ENCODE results near the gene MYPOP. TPM values are rescaled to one million over a fixed set of nuclear protein-coding genes. Genes with fewer than 3 reads are reported as not detected.

The MYPOP gene
- polyA plus RNA-seq, 3 donors: 0.08 to 5.9 (median 0.39) TPM

DNA sequence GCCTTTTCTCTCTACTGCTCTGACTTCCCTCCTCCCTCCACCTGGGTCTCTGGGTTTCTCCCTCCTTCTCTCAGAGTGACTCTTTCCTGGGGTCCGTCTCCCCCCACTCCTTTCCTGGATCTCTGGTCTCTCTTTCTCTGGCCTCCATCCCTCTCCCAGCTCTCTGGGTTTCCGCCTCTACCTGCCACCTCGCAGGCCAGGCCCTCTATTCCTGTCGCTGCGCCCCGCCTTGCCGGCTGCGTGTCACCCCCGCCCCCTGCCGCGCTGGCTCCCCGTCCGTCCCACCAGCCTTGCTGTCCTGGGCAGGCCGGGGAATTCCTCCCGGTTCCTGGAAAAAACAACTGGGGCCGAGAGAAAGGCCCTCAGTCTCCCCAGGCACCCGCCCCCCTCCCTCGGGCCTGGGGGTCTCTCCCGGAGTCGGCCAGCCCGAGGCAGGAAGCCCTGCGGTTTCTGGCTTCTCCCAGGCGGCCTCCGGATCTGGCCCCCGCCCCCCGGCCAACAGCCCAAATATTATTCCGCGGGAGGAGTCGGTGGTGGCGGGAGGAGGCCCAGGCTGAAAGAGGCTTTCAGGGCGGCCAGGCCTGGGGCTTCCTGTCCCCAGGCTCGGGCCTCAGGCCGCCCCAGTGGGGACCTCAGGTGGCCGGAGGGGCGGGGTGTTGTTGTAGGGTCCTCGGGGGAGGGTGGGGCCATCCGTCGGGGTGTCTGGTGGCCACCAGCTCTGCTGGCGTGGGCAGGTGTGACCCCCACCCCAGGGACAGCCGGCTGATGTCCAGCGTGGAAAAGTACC is 25.8 kb downstream of the MYPOP start:
- H3K4me2 ChIP-seq (replicated peaks; ENCODE audit: extremely low read depth, low read length, poor library complexity, severe bottlenecking): no peak overlapping the region
- H3K27ac ChIP-seq (ENCODE audit: low read depth in 1 of 2, low read length in 2 of 2): no peak overlapping the region
- no peak for DNase-seq

DNA sequence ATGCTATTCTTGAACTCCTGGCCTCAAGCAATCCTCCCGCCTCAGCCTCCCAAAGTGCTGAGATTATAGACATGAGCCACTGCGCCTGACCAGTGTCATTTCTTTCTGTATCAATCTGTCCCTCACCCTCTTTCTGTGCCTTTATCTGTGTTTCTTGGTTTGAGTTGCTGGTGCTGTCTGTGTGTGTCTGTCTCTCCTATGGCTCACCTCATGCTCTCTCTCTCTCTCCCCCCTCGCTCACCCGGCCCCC is 26.3 kb downstream of the MYPOP start:
- Histone ChIP-seq H3K9me3 (replicated peaks in 1 of 2; ENCODE audit: control insufficient read depth in 1 of 2, insufficient read depth in 1 of 2, low read length in 2 of 2) (no peaks in the 10 kb centered on the region), H4K20me1 (ENCODE audit: insufficient read depth, low read length) (no peaks in the 10 kb centered on the region), H3K27ac (ENCODE audit: low read depth in 1 of 2, low read length in 2 of 2) (no peak overlapping the region), H3K4me1 (ENCODE audit: control insufficient read depth in 1 of 2, insufficient read depth in 2 of 2, low read length in 2 of 2) (peaks cover 4 to 7% of the 10 kb centered on the region in 2 donors), H3K36me3 (replicated peaks in 1 of 2; ENCODE audit: control insufficient read depth in 1 of 2, insufficient read depth in 2 of 2, low read length in 2 of 2) (no peaks in the 10 kb centered on the region), H3K79me2 (ENCODE audit: insufficient read depth, low read length) (no peaks in the 10 kb centered on the region), H3K4me3 (replicated peaks in 1 of 3; ENCODE audit: low read depth in 2 of 3, low read length in 3 of 3) (no peak overlapping the region), H3K4me2 (replicated peaks; ENCODE audit: extremely low read depth, low read length, poor library complexity, severe bottlenecking) (no peak overlapping the region), H3K27me3 (ENCODE audit: control insufficient read depth in 2 of 2, insufficient read depth in 2 of 2, low read length in 2 of 2) (peaks cover 23 to 53% of the 10 kb centered on the region in 2 donors), H2AFZ (ENCODE audit: insufficient read depth, low read depth, low read length, poor library complexity, severe bottlenecking) (no peak overlapping the region), H3K9ac (ENCODE audit: insufficient read depth, low read length, poor library complexity, severe bottlenecking) (no peak overlapping the region)
- DNase-seq: no peak
- Mint-ChIP-seq H3K36me3 (peaks cover 0 to 4% of the 10 kb centered on the region in 2 donors), H3K27me3 (ENCODE audit: low read depth in 3 of 3) (peaks cover 56 to 66% (median 61%) of the 10 kb centered on the region in 3 donors), H3K27ac (no peak overlapping the region), H3K9me3 (peaks cover 0 to 9% (median 0%) of the 10 kb centered on the region in 7 donors), H3K4me3 (peak overlapping the region in 1 of 2 donors; percentile 66), H3K4me1 (peaks cover 12% of the 10 kb centered on the region)
- TF ChIP-seq, protein P1, sequence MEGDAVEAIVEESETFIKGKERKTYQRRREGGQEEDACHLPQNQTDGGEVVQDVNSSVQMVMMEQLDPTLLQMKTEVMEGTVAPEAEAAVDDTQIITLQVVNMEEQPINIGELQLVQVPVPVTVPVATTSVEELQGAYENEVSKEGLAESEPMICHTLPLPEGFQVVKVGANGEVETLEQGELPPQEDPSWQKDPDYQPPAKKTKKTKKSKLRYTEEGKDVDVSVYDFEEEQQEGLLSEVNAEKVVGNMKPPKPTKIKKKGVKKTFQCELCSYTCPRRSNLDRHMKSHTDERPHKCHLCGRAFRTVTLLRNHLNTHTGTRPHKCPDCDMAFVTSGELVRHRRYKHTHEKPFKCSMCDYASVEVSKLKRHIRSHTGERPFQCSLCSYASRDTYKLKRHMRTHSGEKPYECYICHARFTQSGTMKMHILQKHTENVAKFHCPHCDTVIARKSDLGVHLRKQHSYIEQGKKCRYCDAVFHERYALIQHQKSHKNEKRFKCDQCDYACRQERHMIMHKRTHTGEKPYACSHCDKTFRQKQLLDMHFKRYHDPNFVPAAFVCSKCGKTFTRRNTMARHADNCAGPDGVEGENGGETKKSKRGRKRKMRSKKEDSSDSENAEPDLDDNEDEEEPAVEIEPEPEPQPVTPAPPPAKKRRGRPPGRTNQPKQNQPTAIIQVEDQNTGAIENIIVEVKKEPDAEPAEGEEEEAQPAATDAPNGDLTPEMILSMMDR (IDR thresholded peaks at IDR 0.05): no peak
- WGBS (ENCODE audit: insufficient coverage): 0% methylated on average over 2 of the region's 4 CpGs
- intact Hi-C loops (cut with micrococcal nuclease): no loop called here

More for the DNA sequence above, 25.8 kb downstream of the MYPOP start:
- H3K9me3 ChIP-seq (replicated peaks in 1 of 2; ENCODE audit: control insufficient read depth in 1 of 2, insufficient read depth in 1 of 2, low read length in 2 of 2): no peaks in the 10 kb centered on the region
- intact Hi-C loops (cut with micrococcal nuclease): no loop called here
- H2AFZ ChIP-seq (ENCODE audit: insufficient read depth, low read depth, low read length, poor library complexity, severe bottlenecking): no peak overlapping the region
- Mint-ChIP-seq H3K27ac (no peak overlapping the region), H3K4me3 (peak overlapping the region in 1 of 2 donors; percentile 66), H3K36me3 (peaks cover 0 to 4% of the 10 kb centered on the region in 2 donors), H3K4me1 (peaks cover 12% of the 10 kb centered on the region), H3K9me3 (peaks cover 0 to 9% (median 0%) of the 10 kb centered on the region in 7 donors), H3K27me3 (ENCODE audit: low read depth in 3 of 3) (peaks cover 53 to 67% (median 59%) of the 10 kb centered on the region in 3 donors)
- H3K36me3 ChIP-seq (replicated peaks in 1 of 2; ENCODE audit: control insufficient read depth in 1 of 2, insufficient read depth in 2 of 2, low read length in 2 of 2): no peaks in the 10 kb centered on the region
- H3K4me1 ChIP-seq (ENCODE audit: control insufficient read depth in 1 of 2, insufficient read depth in 2 of 2, low read length in 2 of 2): peaks cover 4 to 7% of the 10 kb centered on the region in 2 donors
- H4K20me1 ChIP-seq (ENCODE audit: insufficient read depth, low read length): no peaks in the 10 kb centered on the region
- H3K9ac ChIP-seq (ENCODE audit: insufficient read depth, low read length, poor library complexity, severe bottlenecking): peak overlapping the region; percentile 42
- TF ChIP-seq, protein P1 (IDR thresholded peaks at IDR 0.05): no peak
- H3K79me2 ChIP-seq (ENCODE audit: insufficient read depth, low read length): no peaks in the 10 kb centered on the region
- peaks cover 23 to 56% of the 10 kb centered on the region in 2 donors for H3K27me3 ChIP-seq (ENCODE audit: control insufficient read depth in 2 of 2, insufficient read depth in 2 of 2, low read length in 2 of 2)
- WGBS (ENCODE audit: insufficient coverage): 2% methylated on average over 29 of the region's 41 CpGs
- H3K4me3 ChIP-seq (replicated peaks in 1 of 3; ENCODE audit: low read depth in 2 of 3, low read length in 3 of 3): no peak overlapping the region

Measured in CD14-positive monocyte (primary cell).